ENCODE results near the gene PXYLP1. TPM values are rescaled to one million over a fixed set of nuclear protein-coding genes. Genes with fewer than 3 reads are reported as not detected.

Gene PXYLP1
- total RNA-seq, 1 donor from 2014 or later: 6.1 TPM

DNA sequence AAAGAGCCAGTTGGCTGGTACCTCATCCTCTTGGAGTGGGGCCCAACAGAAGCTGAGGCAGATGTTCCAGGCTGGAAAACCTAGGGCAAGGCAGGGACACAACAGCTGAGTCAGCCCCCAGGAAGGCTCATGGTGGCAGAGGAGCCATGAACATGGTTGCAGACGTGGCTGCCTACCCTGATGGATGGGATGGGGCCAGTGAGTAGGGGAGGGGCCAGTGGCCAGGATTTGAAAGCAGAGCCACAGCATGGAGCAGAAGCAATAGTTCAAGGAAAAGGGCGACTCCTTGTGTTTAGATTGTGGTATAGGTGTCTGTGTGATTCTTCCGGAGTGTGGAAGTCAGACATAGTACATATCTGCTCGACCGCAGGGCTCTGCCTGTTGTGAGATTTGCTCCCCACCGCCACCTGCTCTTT, 24.2 kb downstream of the PXYLP1 start:
- DNase-seq (ENCODE audit: low read depth) (no peak), FAIRE-seq (no peak)
- Mint-ChIP-seq H3K36me3 (ENCODE audit: low read depth, unreplicated experiment) (no peaks in the 10 kb centered on the region), H3K4me3 (ENCODE audit: unreplicated experiment) (no peak overlapping the region), H3K27ac (ENCODE audit: unreplicated experiment) (no peak overlapping the region), H3K9me3 (ENCODE audit: unreplicated experiment) (no peaks in the 10 kb centered on the region), H3K4me1 (ENCODE audit: low read depth, unreplicated experiment) (peaks cover 11% of the 10 kb centered on the region), H3K27me3 (ENCODE audit: low read depth, unreplicated experiment) (peaks cover 5% of the 10 kb centered on the region)
- no peaks in the 10 kb centered on the region for H4K20me1 ChIP-seq (ENCODE audit: insufficient read depth, low read length)
- H3K27me3 ChIP-seq (ENCODE audit: insufficient read depth, low read length): no peaks in the 10 kb centered on the region
- no peak overlapping the region for H3K4me3 ChIP-seq (ENCODE audit: insufficient read depth, low read depth, low read length)
- no peaks in the 10 kb centered on the region for H3K9me3 ChIP-seq (ENCODE audit: insufficient read depth, low read depth, low read length)
- H3K79me2 ChIP-seq (ENCODE audit: insufficient read depth, low read length): no peaks in the 10 kb centered on the region
- no peaks in the 10 kb centered on the region for H3K36me3 ChIP-seq (ENCODE audit: insufficient read depth, low read length)
- no peaks in the 10 kb centered on the region for H3K4me1 ChIP-seq (ENCODE audit: insufficient read depth, low read length)
- no peak overlapping the region for H3K4me2 ChIP-seq (ENCODE audit: low read length)
- no peak overlapping the region for H2AFZ ChIP-seq (ENCODE audit: low read depth, low read length)
- no peak overlapping the region for H3K9ac ChIP-seq (ENCODE audit: low read length)
- H3K27ac ChIP-seq (ENCODE audit: low read depth, low read length): no peak overlapping the region
- TF ChIP-seq, protein P1, sequence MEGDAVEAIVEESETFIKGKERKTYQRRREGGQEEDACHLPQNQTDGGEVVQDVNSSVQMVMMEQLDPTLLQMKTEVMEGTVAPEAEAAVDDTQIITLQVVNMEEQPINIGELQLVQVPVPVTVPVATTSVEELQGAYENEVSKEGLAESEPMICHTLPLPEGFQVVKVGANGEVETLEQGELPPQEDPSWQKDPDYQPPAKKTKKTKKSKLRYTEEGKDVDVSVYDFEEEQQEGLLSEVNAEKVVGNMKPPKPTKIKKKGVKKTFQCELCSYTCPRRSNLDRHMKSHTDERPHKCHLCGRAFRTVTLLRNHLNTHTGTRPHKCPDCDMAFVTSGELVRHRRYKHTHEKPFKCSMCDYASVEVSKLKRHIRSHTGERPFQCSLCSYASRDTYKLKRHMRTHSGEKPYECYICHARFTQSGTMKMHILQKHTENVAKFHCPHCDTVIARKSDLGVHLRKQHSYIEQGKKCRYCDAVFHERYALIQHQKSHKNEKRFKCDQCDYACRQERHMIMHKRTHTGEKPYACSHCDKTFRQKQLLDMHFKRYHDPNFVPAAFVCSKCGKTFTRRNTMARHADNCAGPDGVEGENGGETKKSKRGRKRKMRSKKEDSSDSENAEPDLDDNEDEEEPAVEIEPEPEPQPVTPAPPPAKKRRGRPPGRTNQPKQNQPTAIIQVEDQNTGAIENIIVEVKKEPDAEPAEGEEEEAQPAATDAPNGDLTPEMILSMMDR (IDR thresholded peaks at IDR 0.05; ENCODE audit: insufficient read depth, low read depth, low read length): no peak
- TF ChIP-seq EZH2 (IDR thresholded peaks at IDR 0.05; ENCODE audit: insufficient read depth, low read length): no peak

DNA sequence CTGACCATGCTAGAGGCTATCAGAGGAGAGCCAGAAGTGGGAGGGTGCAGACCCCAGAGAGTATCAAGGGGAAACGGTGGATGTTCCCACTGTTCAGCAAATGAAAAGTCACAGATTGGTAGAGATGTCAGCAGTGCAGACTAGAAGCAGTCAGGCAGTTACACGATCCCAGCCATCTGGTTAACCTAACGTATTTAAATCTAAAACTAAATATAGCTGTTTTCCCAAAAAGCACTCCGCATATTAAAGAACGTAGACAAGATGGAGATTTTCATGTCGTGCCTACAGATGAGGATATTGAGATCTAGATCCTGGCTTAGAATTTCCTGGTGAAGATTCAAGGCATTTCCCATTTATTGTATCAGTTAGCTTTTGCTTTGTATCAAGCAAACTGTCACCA, 25.2 kb downstream of the PXYLP1 start:
- Mint-ChIP-seq H3K27ac (ENCODE audit: unreplicated experiment) (no peak overlapping the region), H3K9me3 (ENCODE audit: unreplicated experiment) (no peaks in the 10 kb centered on the region), H3K27me3 (ENCODE audit: low read depth, unreplicated experiment) (peaks cover 2% of the 10 kb centered on the region), H3K4me1 (ENCODE audit: low read depth, unreplicated experiment) (peaks cover 10% of the 10 kb centered on the region), H3K36me3 (ENCODE audit: low read depth, unreplicated experiment) (no peaks in the 10 kb centered on the region), H3K4me3 (ENCODE audit: unreplicated experiment) (no peak overlapping the region)
- FAIRE-seq (no peak), DNase-seq (ENCODE audit: low read depth) (no peak)
- no peaks in the 10 kb centered on the region for H3K36me3 ChIP-seq (ENCODE audit: insufficient read depth, low read length)
- H3K79me2 ChIP-seq (ENCODE audit: insufficient read depth, low read length): no peaks in the 10 kb centered on the region
- no peak overlapping the region for H2AFZ ChIP-seq (ENCODE audit: low read depth, low read length)
- H3K4me3 ChIP-seq (ENCODE audit: insufficient read depth, low read depth, low read length): no peak overlapping the region
- H3K27ac ChIP-seq (ENCODE audit: low read depth, low read length): no peak overlapping the region
- H3K27me3 ChIP-seq (ENCODE audit: insufficient read depth, low read length): no peaks in the 10 kb centered on the region
- H4K20me1 ChIP-seq (ENCODE audit: insufficient read depth, low read length): no peaks in the 10 kb centered on the region
- no peaks in the 10 kb centered on the region for H3K4me1 ChIP-seq (ENCODE audit: insufficient read depth, low read length)
- TF ChIP-seq EZH2 (IDR thresholded peaks at IDR 0.05; ENCODE audit: insufficient read depth, low read length): no peak
- TF ChIP-seq, protein P1 (IDR thresholded peaks at IDR 0.05; ENCODE audit: insufficient read depth, low read depth, low read length): no peak
- H3K9me3 ChIP-seq (ENCODE audit: insufficient read depth, low read depth, low read length): no peaks in the 10 kb centered on the region
- no peak overlapping the region for H3K4me2 ChIP-seq (ENCODE audit: low read length)
- no peak overlapping the region for H3K9ac ChIP-seq (ENCODE audit: low read length)

DNA sequence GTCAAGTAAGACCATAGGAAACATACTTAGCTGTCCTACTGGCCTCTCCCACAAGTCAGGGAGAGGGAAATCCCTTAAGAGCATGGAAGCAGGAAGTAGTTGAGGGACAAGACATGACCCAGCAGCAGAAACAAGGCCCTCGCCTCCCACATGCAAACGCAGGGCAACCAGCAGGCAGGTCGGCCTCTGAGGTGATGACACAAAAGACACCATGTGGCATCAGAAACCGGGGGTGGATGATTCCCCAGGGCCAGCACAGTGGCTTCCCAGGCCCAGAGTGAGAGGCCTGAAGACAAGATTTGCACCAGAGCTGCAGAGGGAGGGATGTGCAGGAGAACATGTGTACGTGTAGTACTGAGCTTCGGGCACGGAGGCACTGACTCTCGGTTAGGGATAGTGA, 26.3 kb downstream of the PXYLP1 start:
- Histone ChIP-seq H2AFZ (ENCODE audit: low read depth, low read length) (no peak overlapping the region), H3K4me1 (ENCODE audit: insufficient read depth, low read length) (no peaks in the 10 kb centered on the region), H3K4me2 (ENCODE audit: low read length) (no peak overlapping the region), H3K27ac (ENCODE audit: low read depth, low read length) (no peak overlapping the region), H4K20me1 (ENCODE audit: insufficient read depth, low read length) (no peaks in the 10 kb centered on the region), H3K79me2 (ENCODE audit: insufficient read depth, low read length) (no peaks in the 10 kb centered on the region), H3K36me3 (ENCODE audit: insufficient read depth, low read length) (no peaks in the 10 kb centered on the region), H3K4me3 (ENCODE audit: insufficient read depth, low read depth, low read length) (no peak overlapping the region), H3K9ac (ENCODE audit: low read length) (no peak overlapping the region), H3K27me3 (ENCODE audit: insufficient read depth, low read length) (no peaks in the 10 kb centered on the region), H3K9me3 (ENCODE audit: insufficient read depth, low read depth, low read length) (no peaks in the 10 kb centered on the region)
- H3K27ac Mint-ChIP-seq (ENCODE audit: unreplicated experiment): no peak overlapping the region
- peaks cover 18% of the 10 kb centered on the region for H3K4me1 Mint-ChIP-seq (ENCODE audit: low read depth, unreplicated experiment)
- DNase-seq (ENCODE audit: low read depth) (no peak), FAIRE-seq (no peak)
- H3K36me3 Mint-ChIP-seq (ENCODE audit: low read depth, unreplicated experiment): no peaks in the 10 kb centered on the region
- TF ChIP-seq EZH2 (IDR thresholded peaks at IDR 0.05; ENCODE audit: insufficient read depth, low read length): no peak
- TF ChIP-seq, protein P1 (IDR thresholded peaks at IDR 0.05; ENCODE audit: insufficient read depth, low read depth, low read length): no peak
- H3K27me3 Mint-ChIP-seq (ENCODE audit: low read depth, unreplicated experiment): peaks cover 2% of the 10 kb centered on the region
- no peaks in the 10 kb centered on the region for H3K9me3 Mint-ChIP-seq (ENCODE audit: unreplicated experiment)
- no peak overlapping the region for H3K4me3 Mint-ChIP-seq (ENCODE audit: unreplicated experiment)

All from astrocyte (in vitro differentiated cells and primary cell).